HepG2 (cell line): Measurements from ENCODE around the gene AANAT. TPM values are rescaled to one million over a fixed set of nuclear protein-coding genes. Genes with fewer than 3 reads are reported as not detected.

ENCODE experiments used
- ATF6 ChIP-seq: sonication (generic); formaldehyde crosslinking; conservative IDR thresholded peaks from 2 replicates; pipeline ENCODE4 v1.4.0; 2020; ENCODE audit warnings: missing genetic modification reagents
- CAMTA2 ChIP-seq: sonication (generic); formaldehyde crosslinking; IDR thresholded peaks from 2 replicates; pipeline ENCODE4 v1.4.0; 2020; ENCODE audit warnings: mild to moderate bottlenecking, missing genetic modification reagents, borderline replicate concordance
- DNMT3B ChIP-seq: conservative IDR thresholded peaks from 2 replicates; pipeline ENCODE4 v1.6.1; 2016; ENCODE audit warnings: missing biosample characterization, control low read depth
- EHMT2 ChIP-seq: fragments of 200-600 bp; sonication (generic); IDR thresholded peaks from 2 replicates; pipeline ENCODE4 v1.7.0; 2017; ENCODE audit warnings: antibody characterized with exemption, low read depth, low read length, borderline replicate concordance
- ERF ChIP-seq: IDR thresholded peaks from 2 replicates; pipeline ENCODE4 v1.6.1; 2018; ENCODE audit warnings: missing biosample characterization, missing genetic modification reagents
- HMG20B ChIP-seq: conservative IDR thresholded peaks from 2 replicates; pipeline ENCODE4 v1.6.1; 2016; ENCODE audit warnings: missing genetic modification reagents, missing compliant biosample characterization
- MEIS1 ChIP-seq: sonication (generic); formaldehyde crosslinking; IDR thresholded peaks from 2 replicates; pipeline ENCODE4 v1.9.0; 2021; ENCODE audit warnings: mild to moderate bottlenecking, missing genetic modification reagents, moderate library complexity, borderline replicate concordance
- TMF1 ChIP-seq: sonication (generic); formaldehyde crosslinking; IDR thresholded peaks from 2 replicates; pipeline ENCODE4 v1.8.1; 2022; ENCODE audit warnings: low read depth, missing genetic modification reagents
- U2AF1 ChIP-seq: fragments of 200-400 bp; formaldehyde crosslinking; optimal IDR thresholded peaks from 2 replicates; pipeline ENCODE3; 2017; ENCODE audit warnings: mild to moderate bottlenecking, low read depth, low read length
- ZNF609 ChIP-seq: sonication (generic); formaldehyde crosslinking; IDR thresholded peaks from 2 replicates; pipeline ENCODE4 v1.4.0; 2020; ENCODE audit warnings: mild to moderate bottlenecking, missing genetic modification reagents, borderline replicate concordance
- ZNF761 ChIP-seq: sonication (generic); formaldehyde crosslinking; conservative IDR thresholded peaks from 2 replicates; pipeline ENCODE4 v1.4.0; 2020; ENCODE audit warnings: mild to moderate bottlenecking, missing genetic modification reagents
- ZNF766 ChIP-seq: sonication (generic); formaldehyde crosslinking; IDR thresholded peaks from 2 replicates; pipeline ENCODE4 v1.5.0; 2020; ENCODE audit warnings: missing genetic modification reagents, borderline replicate concordance
- ZNF891 ChIP-seq: sonication (generic); formaldehyde crosslinking; IDR thresholded peaks from 2 replicates; pipeline ENCODE4 v1.5.0; 2020; ENCODE audit warnings: mild to moderate bottlenecking, missing genetic modification reagents
- polyA plus RNA-seq, 8 experiments: library from polyadenylated mRNA; depleted of rRNA in 3 of 8; stranded (reverse) in 7 of 8; unstranded in 1 of 8; fragments of >200 nt; fragmentation: Illumina TruSeq in 4 of 8; extraction: Trizol in 4 of 8; gene quantifications; 2 replicates each; pipeline versions ENCODE4 v1.2.1 to v1.2.3, GENCODE V29; 2011 to 2016; ENCODE audit warnings: low read depth in 4 of 8, missing spikeins in 1 of 8, mixed read lengths in 1 of 8; ENCODE audit not compliant: insufficient read depth in 1 of 8
- total RNA-seq, 5 experiments: library from RNA; depleted of rRNA; stranded (reverse); fragments of >200 nt; fragmentation: Illumina TruSeq; extraction: Trizol; gene quantifications; 2 replicates each; pipeline ENCODE4 v1.2.3, GENCODE V29; 2016; ENCODE audit warnings: low read depth in 1 of 5
- TF ChIP-seq, protein P1 (sequence below): sonication (generic); formaldehyde crosslinking; IDR thresholded peaks from 2 replicates; pipeline ENCODE4 v1.4.0; 2020; ENCODE audit warnings: missing genetic modification reagents, low read depth, mild to moderate bottlenecking, borderline replicate concordance
- TF ChIP-seq, protein P2 (sequence below): sonication (generic); formaldehyde crosslinking; IDR thresholded peaks from 2 replicates; pipeline ENCODE4 v1.5.0; 2020; ENCODE audit warnings: missing genetic modification reagents, mild to moderate bottlenecking, borderline replicate concordance
- TF ChIP-seq, protein P3 (sequence below): sonication (generic); formaldehyde crosslinking; IDR thresholded peaks from 2 replicates; pipeline ENCODE4 v1.8.0; 2022; ENCODE audit warnings: mild to moderate bottlenecking, missing genetic modification reagents

AANAT gene
- total and polyA plus RNA-seq, 2 of the 13 experiments (the other 11 are each of a cell fraction or from before 2014, with no cell fraction given) = 0.07 TPM; not detected in 1

DNA sequence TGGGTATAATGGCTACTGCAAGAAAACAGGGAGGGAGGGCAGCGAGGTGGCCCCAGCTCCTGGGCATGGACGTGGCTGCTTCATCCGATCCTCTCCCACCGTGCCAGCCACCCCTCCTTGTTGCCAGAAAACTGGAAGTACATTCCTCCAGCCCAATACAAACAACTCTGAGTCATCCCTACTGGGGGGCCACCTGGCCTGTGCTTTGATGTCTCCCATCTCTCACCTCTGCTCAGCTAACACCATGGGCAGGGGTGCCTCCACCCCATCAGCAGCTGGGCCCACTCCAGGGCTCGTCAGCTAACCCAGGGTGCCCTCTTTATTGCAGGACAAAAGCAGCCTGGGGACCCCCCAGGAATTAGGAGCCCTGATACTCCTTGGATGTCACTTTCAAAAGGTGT lies 31.9 kb downstream of the AANAT start (continued):
- TF ChIP-seq ZNF766 (CRISPR knock-in tag) (peak; percentile 59; the same call in 1 of the 2 replicates), ATF6 (CRISPR knock-in tag) (no peak), EHMT2 (no peak), MEIS1 (CRISPR knock-in tag) (no peak), ZNF891 (CRISPR knock-in tag) (peak; percentile 44; the same call in 1 of the 2 replicates), U2AF1 (no peak), TMF1 (CRISPR knock-in tag) (no peak), ZNF761 (CRISPR knock-in tag) (no peak), HMG20B (peak; percentile 74; the same call in 1 of the 2 replicates), ZNF609 (peak; percentile 86), ERF (CRISPR knock-in tag) (peak; percentile 94), CAMTA2 (CRISPR knock-in tag) (0 out of 2 replicates have a peak, but pooled peaks have one; percentile 33), DNMT3B (CRISPR knock-in tag) (peak; percentile 91; the same call in 1 of the 2 replicates)
- TF ChIP-seq, protein P1, sequence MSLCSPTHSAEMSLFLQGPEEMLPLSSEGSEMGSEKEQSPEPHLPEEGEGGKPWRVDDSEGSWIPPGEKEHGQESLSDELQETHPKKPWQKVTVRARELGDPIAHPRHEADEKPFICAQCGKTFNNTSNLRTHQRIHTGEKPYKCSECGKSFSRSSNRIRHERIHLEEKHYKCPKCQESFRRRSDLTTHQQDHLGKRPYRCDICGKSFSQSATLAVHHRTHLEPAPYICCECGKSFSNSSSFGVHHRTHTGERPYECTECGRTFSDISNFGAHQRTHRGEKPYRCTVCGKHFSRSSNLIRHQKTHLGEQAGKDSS (CRISPR knock-in tag) = peak; percentile 62; the same call in 1 of the 2 replicates
- TF ChIP-seq, protein P2, sequence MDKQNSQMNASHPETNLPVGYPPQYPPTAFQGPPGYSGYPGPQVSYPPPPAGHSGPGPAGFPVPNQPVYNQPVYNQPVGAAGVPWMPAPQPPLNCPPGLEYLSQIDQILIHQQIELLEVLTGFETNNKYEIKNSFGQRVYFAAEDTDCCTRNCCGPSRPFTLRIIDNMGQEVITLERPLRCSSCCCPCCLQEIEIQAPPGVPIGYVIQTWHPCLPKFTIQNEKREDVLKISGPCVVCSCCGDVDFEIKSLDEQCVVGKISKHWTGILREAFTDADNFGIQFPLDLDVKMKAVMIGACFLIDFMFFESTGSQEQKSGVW = no peak
- TF ChIP-seq, protein P3, sequence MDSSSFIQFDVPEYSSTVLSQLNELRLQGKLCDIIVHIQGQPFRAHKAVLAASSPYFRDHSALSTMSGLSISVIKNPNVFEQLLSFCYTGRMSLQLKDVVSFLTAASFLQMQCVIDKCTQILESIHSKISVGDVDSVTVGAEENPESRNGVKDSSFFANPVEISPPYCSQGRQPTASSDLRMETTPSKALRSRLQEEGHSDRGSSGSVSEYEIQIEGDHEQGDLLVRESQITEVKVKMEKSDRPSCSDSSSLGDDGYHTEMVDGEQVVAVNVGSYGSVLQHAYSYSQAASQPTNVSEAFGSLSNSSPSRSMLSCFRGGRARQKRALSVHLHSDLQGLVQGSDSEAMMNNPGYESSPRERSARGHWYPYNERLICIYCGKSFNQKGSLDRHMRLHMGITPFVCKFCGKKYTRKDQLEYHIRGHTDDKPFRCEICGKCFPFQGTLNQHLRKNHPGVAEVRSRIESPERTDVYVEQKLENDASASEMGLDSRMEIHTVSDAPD (CRISPR knock-in tag) = peak; percentile 76; the same call in 1 of the 2 replicates
